Measurements from ENCODE around the gene PRICKLE4. TPM values are rescaled to one million over a fixed set of nuclear protein-coding genes. Genes with fewer than 3 reads are reported as not detected.
"Not testable (repeated sequence)": the region's sequence is repeated elsewhere in the genome, so short reads cannot be mapped to it uniquely, and the experiment has no call there.

Gene PRICKLE4
- total and polyA plus RNA-seq, 5 experiments from 2014 or later, result not detected

- H3K36me3 Mint-ChIP-seq, result peaks cover 0 to 50% (median 9%) of the 10 kb centered on the region in 3 donors
- DNase-seq (no peak), ATAC-seq (no peak)
- no peaks in the 10 kb centered on the region for H3K9me3 Mint-ChIP-seq
- H3K4me1 Mint-ChIP-seq, result peaks cover 0 to 26% (median 7%) of the 10 kb centered on the region in 4 donors
- POLR2A ChIA-PET, result no interaction called here
- no peaks in the 10 kb centered on the region for H3K27me3 Mint-ChIP-seq
- no peak overlapping the region for H3K4me3 Mint-ChIP-seq
- peak overlapping the region in 4 of 10 donors; percentile 3 to 57 (median 12) for H3K27ac Mint-ChIP-seq
Measured at GRCh38 chr6:41791984-41792383, 11.4 kb downstream of the PRICKLE4 start.

GRCh38 chr6:41796474-41796873, 15.9 kb downstream of the PRICKLE4 start:
- ATAC-seq, result no peak
- POLR2A ChIA-PET, result interaction anchor here (0.7 to 1.3 kb wide), 2 partner anchors 9 to 1375 kb away, joined by 6 to 7 read pairs; partner anchors contain the start of gene TOMM6
- DNase-seq, result no peak
- H3K4me1 Mint-ChIP-seq, result peaks cover 0 to 8% (median 0%) of the 10 kb centered on the region in 4 donors
- peaks cover 0 to 33% (median 4%) of the 10 kb centered on the region in 3 donors for H3K36me3 Mint-ChIP-seq
- no peaks in the 10 kb centered on the region for H3K27me3 Mint-ChIP-seq
- no peak overlapping the region for H3K4me3 Mint-ChIP-seq
- no peaks in the 10 kb centered on the region for H3K9me3 Mint-ChIP-seq
- peak overlapping the region in 2 of 10 donors; percentile 43 to 70 for H3K27ac Mint-ChIP-seq

GRCh38 chr6:41798901-41799558, 18.4 kb downstream of the PRICKLE4 start:
- no peaks in the 10 kb centered on the region for H3K27me3 Mint-ChIP-seq
- H3K4me1 Mint-ChIP-seq, result peaks cover 0 to 3% (median 0%) of the 10 kb centered on the region in 4 donors
- ATAC-seq (no peak), DNase-seq (no peak)
- H3K36me3 Mint-ChIP-seq, result peaks cover 0 to 13% (median 0%) of the 10 kb centered on the region in 3 donors
- POLR2A ChIA-PET, result interaction anchor here (0.6 kb wide), 1 partner anchor 136 kb away, joined by 8 read pairs; no protein-coding TSS in a partner anchor
- H3K4me3 Mint-ChIP-seq, result no peak overlapping the region
- no peaks in the 10 kb centered on the region for H3K9me3 Mint-ChIP-seq
- H3K27ac Mint-ChIP-seq, result no peak overlapping the region

- H3K36me3 Mint-ChIP-seq, result peaks cover 0 to 13% (median 0%) of the 10 kb centered on the region in 3 donors
- H3K9me3 Mint-ChIP-seq, result no peaks in the 10 kb centered on the region
- H3K4me1 Mint-ChIP-seq, result peaks cover 0 to 3% (median 0%) of the 10 kb centered on the region in 4 donors
- no peak for ATAC-seq
- no peaks in the 10 kb centered on the region for H3K27me3 Mint-ChIP-seq
- POLR2A ChIA-PET, result interaction anchor here (0.6 kb wide), 1 partner anchor 136 kb away, joined by 8 read pairs; no protein-coding TSS in a partner anchor
- DNase-seq, result no peak
- no peak overlapping the region for H3K4me3 Mint-ChIP-seq
- H3K27ac Mint-ChIP-seq, result no peak overlapping the region
Measured at GRCh38 chr6:41799559-41799911, 19.0 kb downstream of the PRICKLE4 start.

GRCh38 chr6:41801380-41801779, 20.8 kb downstream of the PRICKLE4 start:
- H3K4me1 Mint-ChIP-seq, result peaks cover 0 to 2% (median 0%) of the 10 kb centered on the region in 4 donors
- peaks cover 0 to 5% (median 0%) of the 10 kb centered on the region in 3 donors for H3K36me3 Mint-ChIP-seq
- H3K4me3 Mint-ChIP-seq, result no peak overlapping the region
- DNase-seq (no peak), ATAC-seq (no peak)
- POLR2A ChIA-PET, result no interaction called here
- no peaks in the 10 kb centered on the region for H3K27me3 Mint-ChIP-seq
- H3K9me3 Mint-ChIP-seq, result no peaks in the 10 kb centered on the region
- peak overlapping the region in 1 of 10 donors; percentile 48 for H3K27ac Mint-ChIP-seq

GRCh38 chr6:41805830-41806774, 25.5 kb downstream of the PRICKLE4 start:
- no peak overlapping the region for H3K4me3 Mint-ChIP-seq
- POLR2A ChIA-PET, result no interaction called here
- DNase-seq (no peak), ATAC-seq (no peak)
- H3K9me3 Mint-ChIP-seq, result no peaks in the 10 kb centered on the region
- no peaks in the 10 kb centered on the region for H3K4me1 Mint-ChIP-seq
- H3K36me3 Mint-ChIP-seq, result no peaks in the 10 kb centered on the region
- no peaks in the 10 kb centered on the region for H3K27me3 Mint-ChIP-seq
- H3K27ac Mint-ChIP-seq, result peak overlapping the region in 1 of 10 donors; percentile 18

GRCh38 chr6:41811095-41811494, 30.5 kb downstream of the PRICKLE4 start:
- ATAC-seq (no peak), DNase-seq (no peak)
- H3K27me3 Mint-ChIP-seq, result no peaks in the 10 kb centered on the region
- H3K9me3 Mint-ChIP-seq, result no peaks in the 10 kb centered on the region
- no peaks in the 10 kb centered on the region for H3K36me3 Mint-ChIP-seq
- H3K4me3 Mint-ChIP-seq, result no peak overlapping the region
- H3K27ac Mint-ChIP-seq, result no peak overlapping the region
- POLR2A ChIA-PET, result no interaction called here
- no peaks in the 10 kb centered on the region for H3K4me1 Mint-ChIP-seq

- H3K4me3 Mint-ChIP-seq, POLR2A ChIA-PET, H3K9me3 Mint-ChIP-seq, DNase-seq, H3K36me3 Mint-ChIP-seq, H3K27ac Mint-ChIP-seq, ATAC-seq, H3K4me1 Mint-ChIP-seq, H3K27me3 Mint-ChIP-seq: not testable (repeated sequence)
Measured at GRCh38 chr6:41811946-41812345, 31.4 kb downstream of the PRICKLE4 start.

- H3K9me3 Mint-ChIP-seq, result no peaks in the 10 kb centered on the region
- H3K4me3 Mint-ChIP-seq, result no peak overlapping the region
- DNase-seq (no peak), ATAC-seq (no peak)
- no peaks in the 10 kb centered on the region for H3K27me3 Mint-ChIP-seq
- no peaks in the 10 kb centered on the region for H3K36me3 Mint-ChIP-seq
- H3K27ac Mint-ChIP-seq, result no peak overlapping the region
- no peaks in the 10 kb centered on the region for H3K4me1 Mint-ChIP-seq
- POLR2A ChIA-PET, result no interaction called here
Measured at GRCh38 chr6:41813469-41813868, 32.9 kb downstream of the PRICKLE4 start.

GRCh38 chr6:41813956-41814355, 33.4 kb downstream of the PRICKLE4 start:
- no peak overlapping the region for H3K4me3 Mint-ChIP-seq
- no peaks in the 10 kb centered on the region for H3K9me3 Mint-ChIP-seq
- no peaks in the 10 kb centered on the region for H3K4me1 Mint-ChIP-seq
- no peaks in the 10 kb centered on the region for H3K36me3 Mint-ChIP-seq
- ATAC-seq (no peak), DNase-seq (no peak)
- H3K27ac Mint-ChIP-seq, result no peak overlapping the region
- POLR2A ChIA-PET, result no interaction called here
- no peaks in the 10 kb centered on the region for H3K27me3 Mint-ChIP-seq

- POLR2A ChIA-PET, result no interaction called here
- ATAC-seq, result no peak
- no peak overlapping the region for H3K4me3 Mint-ChIP-seq
- H3K27me3 Mint-ChIP-seq, result no peaks in the 10 kb centered on the region
- no peak for DNase-seq
- no peaks in the 10 kb centered on the region for H3K36me3 Mint-ChIP-seq
- H3K4me1 Mint-ChIP-seq, result no peaks in the 10 kb centered on the region
- no peak overlapping the region for H3K27ac Mint-ChIP-seq
- H3K9me3 Mint-ChIP-seq, result no peaks in the 10 kb centered on the region
Measured at GRCh38 chr6:41814629-41815028, 34.0 kb downstream of the PRICKLE4 start.

GRCh38 chr6:41815587-41815986, 35.0 kb downstream of the PRICKLE4 start:
- Mint-ChIP-seq H3K4me1 (no peaks in the 10 kb centered on the region), H3K27me3 (no peaks in the 10 kb centered on the region), H3K4me3 (no peak overlapping the region), H3K36me3 (no peaks in the 10 kb centered on the region), H3K27ac (no peak overlapping the region), H3K9me3 (no peaks in the 10 kb centered on the region)
- DNase-seq (no peak), ATAC-seq (no peak)
- POLR2A ChIA-PET, result no interaction called here

All from naive thymus-derived CD8-positive, alpha-beta T cell (primary cell).